ENCODE measurements around the gene SRGAP1.
"Not testable (repeated sequence)": the region's sequence is repeated elsewhere in the genome, so short reads cannot be mapped to it uniquely, and the experiment has no call there.

Gene SRGAP1

DNA sequence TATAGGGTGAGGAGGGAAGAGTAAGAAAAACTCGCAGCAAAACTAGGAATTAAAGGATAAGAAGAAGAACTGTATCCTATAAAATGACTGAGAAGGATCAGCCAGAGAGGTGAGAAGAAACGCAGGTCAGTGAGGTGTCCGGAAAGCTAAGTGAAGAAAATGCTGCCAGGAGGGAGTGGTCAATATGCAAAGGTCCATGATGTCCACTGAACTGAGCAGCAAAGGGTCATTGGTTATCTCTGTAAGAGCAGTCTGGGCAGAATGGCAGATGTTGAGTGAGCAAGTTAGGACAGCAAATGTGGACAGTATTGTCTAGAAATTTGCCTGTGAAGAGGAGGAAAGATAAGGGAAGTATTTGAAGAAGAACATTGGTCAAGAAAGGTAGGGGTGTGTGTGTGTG, 155.4 kb downstream of the SRGAP1 start:
- no peak for DNase-seq (ENCODE audit: low read depth in 2 of 2, low spot score in 1 of 2)

DNA sequence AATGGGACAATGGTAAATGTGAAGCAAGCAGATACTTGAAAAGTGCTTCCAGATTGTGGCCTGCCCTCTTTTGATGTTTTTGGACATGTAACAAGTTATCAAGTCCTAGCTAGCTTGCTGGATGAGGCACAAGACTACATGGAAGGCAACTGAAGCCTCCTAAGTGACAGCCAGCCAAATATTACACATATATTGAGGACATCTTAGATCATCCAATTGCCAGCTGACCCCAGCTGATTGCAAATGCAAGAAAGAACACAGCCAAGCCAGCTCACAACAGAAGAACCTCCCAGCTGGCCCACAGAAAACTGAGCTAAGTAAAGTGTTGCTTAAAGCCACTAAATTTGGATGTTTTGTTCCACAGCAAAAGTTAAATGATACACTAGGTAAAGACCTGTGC, 156.9 kb downstream of the SRGAP1 start:
- DNase-seq (ENCODE audit: low read depth in 2 of 2, low spot score in 1 of 2) = no peak

DNA sequence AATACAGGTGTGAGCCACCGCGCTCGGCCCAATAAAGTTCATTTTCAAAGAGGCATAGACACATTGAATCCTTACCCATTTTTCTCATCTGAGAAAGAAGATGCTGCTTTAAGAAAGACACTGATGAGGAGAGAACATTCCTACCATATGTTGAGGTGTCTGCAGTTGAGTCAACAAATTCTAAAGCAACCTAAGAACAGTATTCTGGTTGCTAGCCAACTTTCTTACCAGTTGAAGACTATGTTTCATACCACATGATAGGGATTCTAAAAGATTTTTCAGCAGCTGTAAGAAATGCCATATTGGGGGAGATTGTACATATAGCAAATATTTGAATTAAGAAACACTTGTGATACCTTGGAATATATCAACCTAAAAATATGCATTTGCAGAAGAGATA, 160.1 kb downstream of the SRGAP1 start:
- DNase-seq (ENCODE audit: low read depth in 2 of 2, low spot score in 1 of 2) = no peak

DNA sequence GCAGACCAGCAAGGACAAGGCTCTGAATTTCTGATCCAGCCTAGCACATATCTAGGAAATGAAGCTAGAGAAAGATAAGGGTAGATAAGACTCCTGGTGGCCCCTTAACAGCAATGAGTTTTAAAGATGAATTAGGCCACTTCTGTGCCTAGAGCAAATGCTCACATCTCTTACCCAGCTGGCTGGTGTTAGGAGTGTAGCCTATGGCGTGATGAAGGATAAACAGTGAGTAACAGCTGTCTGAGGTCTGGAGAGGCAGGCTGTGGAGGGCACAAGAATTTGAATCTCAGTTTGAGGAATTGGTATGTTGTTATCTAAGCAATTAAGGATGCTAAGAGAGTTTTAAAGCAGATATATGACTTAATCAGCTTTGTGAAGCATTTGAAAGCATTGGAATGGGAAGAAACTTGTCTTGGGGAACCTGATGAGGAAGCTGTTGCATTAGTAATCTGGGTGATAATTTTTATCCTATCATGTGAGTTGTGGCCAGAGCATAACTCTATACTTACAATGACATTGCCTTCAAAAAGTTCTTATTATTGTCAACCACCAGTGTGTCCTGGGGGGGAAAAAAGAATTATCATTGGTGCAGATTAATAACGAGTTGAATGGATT, 161.8 kb downstream of the SRGAP1 start:
- no peak for DNase-seq (ENCODE audit: low read depth in 2 of 2, low spot score in 1 of 2)

DNA sequence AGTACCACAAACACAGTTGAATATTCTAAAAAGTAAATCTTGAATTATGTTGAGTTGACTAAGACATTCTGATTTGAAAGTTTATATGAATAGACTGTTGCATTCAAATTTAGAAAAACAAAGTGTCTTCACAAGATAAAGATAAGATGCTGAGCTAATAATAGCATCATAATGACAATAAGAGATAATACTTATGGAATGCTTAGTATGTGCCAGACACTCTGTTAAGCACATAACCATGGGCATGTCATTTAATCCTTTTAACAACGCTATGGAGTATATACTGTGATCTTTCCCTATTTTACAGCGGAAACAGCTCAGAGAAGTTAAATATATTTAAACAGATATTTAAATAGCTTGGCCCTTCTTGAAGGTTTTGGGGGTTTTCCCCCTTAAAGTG, 163.4 kb downstream of the SRGAP1 start:
- DNase-seq (ENCODE audit: low read depth in 2 of 2, low spot score in 1 of 2) = no peak

DNA sequence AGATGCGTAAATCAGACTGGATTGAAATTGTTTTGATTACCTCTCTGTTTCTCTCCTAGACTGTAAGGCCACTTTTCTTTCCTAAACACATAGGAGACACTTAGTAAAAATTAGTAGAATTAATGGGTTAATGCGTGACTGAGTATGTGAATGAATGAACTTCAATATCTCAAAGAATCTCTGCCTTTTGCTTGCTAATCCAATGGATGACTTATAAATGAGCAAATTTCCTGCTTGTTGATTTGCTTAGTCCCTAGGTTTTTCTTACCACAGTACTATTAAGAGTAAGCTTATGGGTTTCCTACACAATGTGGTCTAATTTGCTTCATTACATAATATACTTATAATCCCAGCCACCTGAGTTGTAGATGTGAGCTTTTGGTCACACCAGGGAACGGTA, 164.1 kb downstream of the SRGAP1 start:
- no peak for DNase-seq (ENCODE audit: low read depth in 2 of 2, low spot score in 1 of 2)

DNA sequence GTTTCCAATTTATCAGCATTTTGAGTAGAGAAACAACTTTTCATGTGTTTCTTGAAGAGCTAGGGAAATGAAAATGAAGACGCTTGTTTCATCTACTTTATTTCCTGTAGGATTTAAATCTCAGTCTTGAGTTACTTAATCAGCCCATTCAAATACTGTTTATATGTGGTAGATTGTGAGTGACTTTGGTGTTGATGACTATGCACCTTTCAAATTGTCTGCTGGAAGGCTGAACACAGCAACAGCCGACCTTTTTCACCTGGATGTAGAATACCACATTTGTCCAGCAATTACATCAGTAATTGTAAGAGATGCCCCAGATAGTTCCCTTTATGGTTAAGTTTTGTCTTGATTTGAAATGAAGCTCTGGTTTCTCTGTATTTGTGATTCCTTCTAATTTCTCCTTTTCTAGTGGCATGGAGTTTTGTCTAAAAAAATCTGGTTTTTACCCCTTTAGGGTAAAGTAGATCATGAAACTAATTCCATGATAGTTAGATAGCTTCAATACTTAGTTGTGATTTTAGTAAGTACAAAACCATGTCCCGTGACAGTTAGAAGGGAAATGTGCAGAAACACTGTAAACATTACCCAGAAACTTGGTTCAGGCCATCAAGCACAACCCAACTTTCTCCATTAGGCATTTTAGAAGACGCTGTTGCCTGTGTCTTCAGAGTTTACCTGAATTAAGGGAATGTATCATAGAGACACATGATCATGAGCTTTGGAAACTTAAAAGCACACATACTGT, 165.0 kb downstream of the SRGAP1 start:
- DNase-seq (ENCODE audit: low read depth in 2 of 2, low spot score in 1 of 2) = no peak

DNA sequence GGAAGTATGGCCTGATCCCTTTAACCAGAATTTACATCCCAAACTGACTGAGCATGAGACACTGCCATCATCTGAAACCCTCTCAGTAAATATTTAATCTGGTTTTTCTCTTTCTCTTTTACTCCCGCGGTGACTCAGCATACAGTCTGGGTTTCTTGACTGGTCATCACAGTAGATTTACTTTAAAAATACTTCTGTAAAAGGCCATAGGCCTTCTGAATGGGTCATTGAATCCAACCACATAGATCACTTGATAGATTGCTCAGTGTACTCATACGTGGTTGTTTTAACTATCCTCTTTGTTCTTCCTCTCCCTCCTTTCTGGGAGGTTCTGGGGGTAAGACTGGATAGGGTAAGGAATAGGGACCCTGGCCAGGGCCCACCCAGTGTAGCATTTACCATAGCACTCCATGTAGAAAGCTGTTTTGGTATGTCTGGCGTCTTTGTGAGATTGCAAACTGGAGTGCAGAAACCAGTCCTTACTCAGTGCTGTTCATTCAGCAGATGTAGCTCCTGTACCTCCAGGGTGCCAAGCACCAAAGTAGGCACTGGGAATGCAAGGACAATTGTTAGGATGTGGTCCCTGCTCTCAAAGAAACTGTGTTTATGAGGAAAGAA, 165.7 kb downstream of the SRGAP1 start:
- no peak for DNase-seq (ENCODE audit: low read depth in 2 of 2, low spot score in 1 of 2)

DNA sequence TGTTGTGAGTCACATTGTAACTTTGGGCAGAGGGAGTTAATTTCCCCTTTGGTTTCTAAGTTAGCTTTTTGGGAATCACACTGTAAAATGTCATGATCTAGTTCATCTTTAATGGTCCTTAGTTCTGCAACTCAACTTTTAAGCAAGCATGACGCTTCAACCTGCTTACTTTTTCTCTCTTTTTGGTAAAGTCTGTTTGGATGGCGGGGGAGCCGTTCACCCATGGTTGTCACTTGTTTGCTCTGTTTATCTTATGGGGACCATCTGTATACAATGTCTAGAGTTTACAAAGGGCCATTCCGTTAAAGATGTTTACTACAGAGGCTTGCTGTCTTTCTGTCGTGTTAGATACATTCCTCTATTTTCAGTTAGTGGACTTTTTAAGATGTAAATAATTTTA, 172.0 kb downstream of the SRGAP1 start:
- no peak for DNase-seq (ENCODE audit: low read depth in 2 of 2, low spot score in 1 of 2)

DNA sequence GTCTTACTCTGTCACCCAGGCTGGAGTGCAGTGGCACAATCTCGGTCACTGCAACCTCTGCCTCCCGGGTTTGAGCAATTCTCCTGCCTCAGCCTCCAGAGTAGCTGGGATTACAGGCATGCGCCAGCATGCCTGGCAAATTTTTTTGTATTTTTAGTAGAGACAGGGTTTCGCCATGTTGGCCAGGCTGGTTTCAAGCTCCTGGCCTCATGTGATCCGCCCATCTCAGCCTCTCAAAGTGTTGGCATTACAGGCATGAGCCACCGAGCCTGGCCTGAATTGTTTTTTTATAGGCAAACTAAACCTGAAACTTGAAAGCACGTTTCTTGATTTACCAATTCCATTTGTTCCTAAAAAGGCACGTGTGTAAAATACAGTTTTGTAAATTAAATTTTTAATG, 173.6 kb downstream of the SRGAP1 start:
- not testable (repeated sequence) for DNase-seq (ENCODE audit: low read depth in 2 of 2, low spot score in 1 of 2)

DNA sequence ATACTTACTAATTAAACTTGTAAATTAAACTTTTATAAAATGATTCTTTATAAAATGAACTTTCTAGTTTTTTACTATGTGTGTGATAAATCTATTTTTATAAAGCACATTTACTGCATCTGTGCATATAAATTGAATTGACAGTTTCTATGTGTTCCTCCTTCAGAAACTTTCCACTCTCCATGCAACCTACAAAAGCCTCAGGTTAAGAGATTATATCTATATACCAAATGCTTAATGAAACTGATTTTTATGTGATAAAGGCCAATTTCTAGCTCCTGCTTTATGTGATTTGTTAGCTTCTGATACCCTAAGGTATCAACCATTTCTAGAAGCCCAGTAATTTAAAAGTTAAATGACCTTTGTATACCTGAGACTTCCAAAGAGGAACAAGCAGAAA, 174.0 kb downstream of the SRGAP1 start:
- no peak for DNase-seq (ENCODE audit: low read depth in 2 of 2, low spot score in 1 of 2)

DNA sequence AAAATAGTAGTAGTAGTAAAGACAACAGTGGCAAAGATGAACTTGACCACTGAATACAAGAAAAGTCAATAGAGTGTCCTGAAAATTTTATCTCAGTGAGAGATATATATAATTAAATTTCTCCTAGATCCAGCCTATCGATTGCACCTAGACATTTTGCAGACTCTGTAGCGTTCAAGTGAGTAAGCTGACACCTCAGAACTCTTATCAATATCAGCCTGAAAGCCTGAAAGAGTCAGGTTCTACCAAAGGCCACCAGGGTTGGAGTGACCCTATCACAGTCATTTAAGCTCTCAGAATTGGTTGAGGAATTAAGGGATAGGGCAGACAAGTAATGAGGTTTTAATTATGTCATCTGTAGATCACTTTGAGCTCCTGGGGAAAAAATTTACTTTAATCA, 174.6 kb downstream of the SRGAP1 start:
- DNase-seq (ENCODE audit: low read depth in 2 of 2, low spot score in 1 of 2) = no peak

DNA sequence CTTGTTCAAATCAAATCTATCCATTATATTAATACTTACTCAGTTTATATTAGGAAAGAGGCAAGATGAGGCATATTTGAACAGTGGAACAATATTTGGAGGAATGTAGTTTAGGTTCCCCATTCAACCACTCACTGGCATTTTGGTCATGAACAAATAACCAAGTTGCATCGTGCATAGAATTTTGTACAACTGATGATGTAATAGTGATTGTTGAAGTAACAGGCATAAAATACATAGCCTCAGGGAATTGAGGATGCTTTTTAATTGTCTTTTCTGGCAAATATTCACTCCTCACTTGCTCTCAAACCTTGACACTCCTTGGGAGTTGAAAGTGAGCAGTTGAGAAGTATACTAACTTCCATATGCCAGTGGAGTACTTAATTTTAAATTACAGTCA, 175.2 kb downstream of the SRGAP1 start:
- no peak for DNase-seq (ENCODE audit: low read depth in 2 of 2, low spot score in 1 of 2)

DNA sequence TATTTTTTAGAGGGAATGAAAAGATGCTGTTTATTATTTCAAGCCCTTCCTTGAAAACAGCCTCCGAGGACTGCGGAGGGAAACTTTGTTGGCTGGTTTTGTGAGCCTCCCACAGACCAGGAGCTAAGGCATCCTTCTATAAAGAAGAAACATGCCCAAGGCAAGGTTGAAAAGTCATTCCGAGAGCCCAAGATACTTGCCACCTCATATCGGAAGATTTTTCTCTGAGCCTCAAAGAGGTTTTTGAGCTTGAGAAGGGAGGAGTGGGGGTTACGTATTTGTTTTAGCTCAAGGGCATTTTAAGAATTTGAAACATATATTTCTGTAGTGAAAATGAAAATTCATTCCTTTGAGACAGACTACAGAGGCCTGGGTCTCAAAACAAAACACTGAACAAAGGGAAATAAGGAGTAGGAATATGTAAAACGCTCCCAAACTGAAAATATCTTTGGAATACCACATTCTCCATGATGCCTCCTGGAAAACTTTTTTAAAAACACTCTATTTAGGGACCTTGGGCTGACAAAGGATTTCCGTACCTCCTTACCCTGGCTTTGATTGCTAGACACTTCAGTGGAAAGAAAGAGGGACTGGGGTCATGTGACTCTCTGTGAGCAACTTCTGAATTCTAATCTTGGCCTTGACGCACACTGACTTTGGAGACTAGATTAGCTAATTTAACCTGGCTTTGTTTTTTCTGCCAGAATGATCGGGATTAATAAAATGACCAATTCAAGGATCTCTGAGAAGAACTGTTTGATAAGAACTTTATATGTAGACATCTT, 180.9 kb downstream of the SRGAP1 start:
- DNase-seq (ENCODE audit: low read depth in 2 of 2, low spot score in 1 of 2) = no peak

DNA sequence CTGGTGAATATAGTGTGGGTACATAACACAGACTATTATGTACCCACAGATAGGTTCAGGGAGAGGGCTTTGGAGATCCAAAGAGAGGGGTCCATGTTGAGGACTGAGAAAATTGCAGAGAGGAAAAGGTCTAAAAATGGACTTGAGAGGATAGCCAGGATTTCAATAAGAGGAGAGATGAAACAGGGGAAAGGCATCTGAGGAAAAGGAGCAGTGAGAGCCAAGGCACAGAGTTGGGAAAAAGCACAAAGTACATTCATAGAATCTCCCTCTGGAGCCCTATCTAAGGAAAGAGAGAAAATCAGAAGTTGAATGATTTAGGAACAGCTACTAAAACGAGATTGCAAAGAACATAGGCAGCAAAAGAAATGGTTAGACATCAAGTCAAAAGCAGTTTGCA, 182.8 kb downstream of the SRGAP1 start:
- no peak for DNase-seq (ENCODE audit: low read depth in 2 of 2, low spot score in 1 of 2)

DNA sequence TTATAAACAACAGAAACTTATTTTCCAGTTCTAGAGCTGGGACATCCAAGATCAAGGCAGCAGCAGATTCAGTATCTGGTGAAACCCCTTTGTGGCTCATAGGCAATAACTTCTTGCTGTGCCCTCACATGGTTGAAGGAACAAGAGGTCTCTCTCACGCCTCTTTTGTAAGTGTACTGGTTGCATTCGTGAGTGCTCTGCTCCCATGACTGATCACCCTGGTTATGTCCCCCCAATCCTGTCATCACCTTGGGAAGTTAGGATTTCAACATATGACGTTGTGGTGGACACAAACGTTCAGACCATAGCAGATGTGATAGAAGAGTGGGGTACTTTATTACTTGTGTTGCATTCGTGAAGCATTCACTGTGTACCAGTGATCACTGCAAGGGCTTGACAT, 184.0 kb downstream of the SRGAP1 start:
- DNase-seq (ENCODE audit: low read depth in 2 of 2, low spot score in 1 of 2) = no peak

DNA sequence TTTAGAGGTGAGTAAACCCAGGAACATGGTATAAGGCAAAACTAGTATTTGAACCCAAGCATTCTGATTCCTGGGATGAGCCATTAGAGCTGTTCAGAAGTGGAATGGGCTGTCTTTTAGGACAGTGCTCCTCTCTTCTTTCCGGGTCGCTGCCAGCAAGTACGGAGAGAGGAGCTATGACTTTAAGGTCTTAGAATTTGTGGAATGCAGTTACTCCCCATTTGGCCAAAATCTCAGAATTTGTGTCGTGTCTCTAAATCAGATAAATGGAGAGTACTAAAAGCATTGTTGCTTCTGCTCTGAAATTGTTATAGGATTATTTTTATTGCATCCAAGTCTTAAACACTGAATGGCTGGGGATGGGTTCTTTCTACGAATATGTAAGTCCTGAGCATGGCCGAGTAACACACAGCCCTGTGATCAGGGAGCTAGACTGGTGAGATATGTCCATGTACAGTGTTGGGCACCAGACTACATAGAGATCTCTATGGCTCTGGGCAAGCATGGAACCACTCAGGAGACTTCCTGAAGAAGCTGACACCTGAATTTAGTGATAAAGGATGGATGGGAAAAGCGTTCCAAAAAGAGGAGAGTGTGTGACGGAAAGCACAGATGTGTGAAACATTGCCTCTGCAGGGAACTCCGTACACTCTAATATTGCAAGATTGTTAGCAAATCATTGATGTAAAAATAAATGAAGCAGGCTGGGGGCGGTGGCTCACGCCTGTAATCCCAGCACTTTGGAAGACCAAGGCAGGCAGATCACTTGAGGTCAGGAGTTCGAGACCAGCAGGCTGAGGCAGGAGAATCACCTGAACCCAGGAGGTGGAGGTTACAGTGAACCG, 184.7 kb downstream of the SRGAP1 start:
- DNase-seq (ENCODE audit: low read depth in 2 of 2, low spot score in 1 of 2) = no peak

DNA sequence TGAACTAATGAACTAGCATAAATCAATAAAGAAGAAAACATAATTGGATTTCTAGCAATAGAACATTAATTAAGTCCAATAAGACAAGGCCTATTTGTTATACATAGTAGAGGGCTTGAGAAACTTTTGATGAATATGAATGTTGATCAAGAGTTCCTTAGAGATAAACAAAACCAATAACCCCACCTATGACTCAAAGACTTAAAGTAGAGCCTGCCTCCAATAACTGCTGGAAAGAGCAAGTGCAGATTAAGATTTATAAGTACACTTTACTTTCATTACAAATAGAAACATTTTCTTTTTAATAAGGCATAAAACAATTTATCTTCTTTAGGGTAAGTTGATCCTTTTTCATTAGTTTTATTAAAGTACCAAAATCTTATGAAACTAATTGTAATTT, 185.7 kb downstream of the SRGAP1 start:
- no peak for DNase-seq (ENCODE audit: low read depth in 2 of 2, low spot score in 1 of 2)

DNA sequence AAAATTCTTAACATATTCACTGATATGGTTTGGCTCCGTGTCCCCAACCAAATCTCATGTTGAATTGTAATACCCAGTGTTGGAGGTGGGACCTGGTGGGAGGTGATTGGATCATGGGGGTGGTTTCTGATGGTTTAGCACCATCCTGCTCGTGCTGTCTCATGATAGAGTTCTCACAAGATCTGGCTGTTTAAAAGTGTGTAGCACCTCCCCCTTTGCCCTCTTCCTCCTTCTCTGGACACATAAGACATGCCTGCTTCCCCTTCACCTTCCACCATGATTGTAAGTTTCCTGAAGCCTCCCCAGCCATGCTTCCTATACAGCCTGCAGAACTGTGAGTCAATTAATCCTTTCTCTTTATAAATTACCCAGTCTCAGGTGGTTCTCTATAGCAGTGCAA, 189.6 kb downstream of the SRGAP1 start:
- not testable (repeated sequence) for DNase-seq (ENCODE audit: low read depth in 2 of 2, low spot score in 1 of 2)

DNA sequence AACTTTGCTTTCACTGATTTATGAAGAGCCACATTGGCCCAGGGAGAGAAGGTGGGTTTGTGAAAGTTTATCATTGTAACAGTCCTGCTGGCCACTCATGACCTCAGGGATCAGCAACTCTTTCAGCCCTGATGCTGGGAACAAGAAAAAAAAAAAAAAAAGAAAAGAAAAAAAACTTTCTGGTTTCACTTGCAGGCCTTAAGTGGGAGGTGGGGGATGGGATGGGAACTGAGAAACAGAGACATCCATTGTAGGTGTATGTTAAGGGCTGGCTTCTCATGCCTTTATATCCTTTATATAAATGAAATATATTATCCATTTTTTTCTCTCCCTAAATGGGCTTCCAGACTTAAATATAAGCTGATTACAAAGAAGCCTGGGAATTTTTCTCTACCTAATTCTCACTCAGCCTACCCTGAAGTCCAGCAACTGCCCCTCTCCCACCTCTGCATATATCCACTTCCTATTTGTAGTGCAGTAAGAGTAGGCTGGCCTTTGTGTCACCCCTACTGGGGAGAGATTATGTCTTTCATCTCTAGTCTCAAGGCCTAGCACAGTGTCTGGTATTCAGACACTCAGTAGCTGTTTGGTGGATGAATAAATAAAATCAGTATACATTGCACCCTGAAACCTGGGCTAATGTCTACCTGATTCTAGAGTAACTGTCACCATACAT, 190.5 kb downstream of the SRGAP1 start:
- DNase-seq (ENCODE audit: low read depth in 2 of 2, low spot score in 1 of 2) = no peak
